GM21390 (cell line): ENCODE measurements around the gene FAM168A.
"Not testable (repeated sequence)": the region's sequence is repeated elsewhere in the genome, so short reads cannot be mapped to it uniquely, and the experiment has no call there.

Experiments
- ATAC-seq: cut with Tn5 transposase; IDR thresholded peaks from one replicate; pipeline ENCODE4 v1.9.1; 2021; ENCODE audit not compliant: unreplicated experiment

FAM168A gene

DNA sequence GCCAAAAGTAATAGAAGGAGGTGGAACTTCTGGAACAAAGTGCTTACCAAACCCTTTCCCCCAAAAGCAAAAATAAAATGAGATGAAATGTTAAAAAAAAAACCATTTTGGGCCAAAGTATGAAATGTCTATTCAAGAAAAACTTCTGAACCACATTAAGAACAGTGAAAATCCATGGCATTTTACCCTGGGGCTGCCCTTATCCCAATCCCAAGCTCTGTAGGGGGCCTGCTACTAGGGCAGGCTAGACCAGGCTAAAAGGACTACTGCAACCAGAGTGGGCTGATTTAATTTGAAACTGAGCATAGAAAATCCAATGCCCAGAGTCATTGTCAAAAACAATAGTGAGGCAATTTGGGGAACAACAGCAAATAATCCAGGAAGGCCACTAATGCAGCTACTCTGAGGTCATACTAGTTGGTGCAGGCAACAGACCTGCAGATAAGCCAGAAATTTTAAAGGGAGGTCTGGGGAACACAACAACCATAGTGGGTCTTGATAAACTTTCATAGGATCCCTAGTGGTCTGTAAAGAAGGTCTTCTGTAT is 122.3 kb downstream of the FAM168A start:
- ATAC-seq = no peak

GRCh38 chr11:73473252-73473651 is 124.7 kb downstream of the FAM168A start:
- ATAC-seq = no peak

DNA sequence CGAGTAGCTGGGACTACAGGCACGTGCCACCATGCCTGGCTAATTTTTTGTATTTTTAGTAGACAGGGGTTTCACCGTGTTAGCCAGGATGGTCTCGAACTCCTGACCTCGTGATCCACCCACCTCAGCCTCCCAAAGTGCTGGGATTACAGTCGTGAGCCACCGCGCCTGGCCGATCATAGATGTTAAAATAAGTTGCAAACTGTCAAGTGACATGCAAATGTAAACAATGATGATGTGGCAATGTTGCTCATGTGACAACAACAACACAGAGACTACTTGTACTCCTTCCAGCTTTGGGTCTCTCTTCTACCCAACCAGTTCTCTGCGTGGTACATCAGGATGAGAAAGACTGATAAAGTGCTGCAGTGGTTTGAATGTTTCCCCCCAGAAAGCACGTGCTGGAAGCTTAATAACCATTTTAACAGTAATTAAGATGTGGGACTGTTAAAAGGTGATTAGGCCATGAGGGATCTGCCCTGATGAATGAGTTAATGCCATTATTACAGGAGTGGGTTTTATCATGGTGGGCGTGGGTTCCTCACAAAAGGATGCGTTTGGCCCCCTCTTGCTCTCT is 127.8 kb downstream of the FAM168A start:
- ATAC-seq = not testable (repeated sequence)

DNA sequence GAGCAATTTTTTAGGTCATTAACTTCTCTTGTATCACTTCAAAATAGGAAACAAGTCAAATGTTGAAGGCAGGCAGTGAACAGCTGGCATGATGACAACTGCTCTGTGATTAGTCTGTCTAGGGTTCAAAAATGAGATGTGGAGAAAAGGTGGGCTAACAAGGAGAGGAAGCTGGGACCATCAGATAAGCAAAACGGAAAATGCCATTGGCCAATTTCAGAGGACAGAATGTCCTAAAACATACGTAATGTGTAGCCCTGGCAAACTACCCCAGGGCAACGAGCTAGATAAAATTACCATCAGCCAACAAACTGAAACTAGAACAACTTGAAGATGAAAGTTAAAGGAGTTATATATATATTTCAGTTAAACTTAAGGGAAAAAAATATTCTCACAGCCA is 128.5 kb downstream of the FAM168A start:
- ATAC-seq = no peak

DNA sequence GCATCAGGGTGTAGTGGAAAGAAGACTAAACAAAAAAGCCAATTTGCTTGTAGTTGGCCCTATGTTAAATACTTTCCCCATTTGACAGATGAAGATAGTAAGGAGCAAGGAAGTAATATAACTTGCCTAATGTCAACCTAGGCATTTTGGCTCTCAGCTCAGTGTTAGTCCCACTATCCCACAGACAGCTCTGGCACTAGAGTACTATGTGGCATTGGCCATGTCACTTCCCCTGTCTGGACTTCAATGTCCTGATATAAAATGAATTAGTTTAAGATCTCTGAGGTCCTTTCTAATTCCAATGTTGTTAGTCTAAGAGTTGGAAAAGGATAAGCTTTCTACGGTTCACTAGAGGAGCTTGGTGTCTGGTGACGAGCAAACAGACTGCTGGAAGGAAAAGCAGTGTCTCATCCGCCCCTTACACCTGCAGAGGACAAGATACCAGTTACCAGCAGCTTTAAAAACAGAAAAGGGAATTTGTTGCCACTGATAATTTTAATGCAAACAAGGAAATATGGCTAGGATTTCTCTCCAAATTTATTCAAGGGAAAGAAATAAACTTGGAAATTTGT is 129.2 kb downstream of the FAM168A start:
- ATAC-seq = no peak

DNA sequence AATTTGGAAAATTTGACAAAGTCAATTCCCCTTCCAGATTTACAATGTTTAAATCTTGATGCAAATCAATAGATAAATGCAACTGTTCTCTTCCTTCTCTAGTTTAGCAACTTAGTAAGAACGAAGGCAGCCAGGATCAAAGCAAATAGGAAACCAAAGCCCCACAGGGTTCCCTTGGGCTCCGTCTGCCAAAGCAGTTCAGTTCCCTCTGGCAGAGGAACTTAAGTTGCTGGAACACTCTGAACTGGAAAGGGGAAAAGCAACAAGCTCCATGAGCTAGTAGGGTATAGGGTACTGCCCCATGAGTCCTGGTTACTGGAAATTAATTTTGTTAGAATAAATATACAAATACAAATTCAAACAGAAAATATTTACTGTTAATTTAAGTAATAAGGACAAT is 130.4 kb downstream of the FAM168A start:
- ATAC-seq = no peak

DNA sequence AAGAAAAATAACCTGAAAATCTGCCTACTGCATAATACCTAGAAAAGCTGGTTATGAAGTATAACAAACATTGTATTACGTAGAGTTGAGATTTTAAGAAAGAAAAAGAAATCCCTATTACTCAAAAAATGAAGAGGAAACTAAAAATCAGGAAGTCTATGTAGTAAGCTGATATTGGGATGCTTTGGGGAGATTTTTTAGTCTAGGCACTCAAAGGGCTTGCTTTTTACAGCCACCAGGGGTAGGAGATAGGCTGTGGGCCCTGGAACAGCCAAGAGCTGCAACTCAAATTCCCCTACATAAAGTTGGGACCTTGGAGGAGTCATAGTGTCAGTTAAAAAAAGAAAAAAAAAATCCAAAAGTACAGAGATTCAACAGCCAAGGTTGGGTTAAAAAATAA is 131.3 kb downstream of the FAM168A start:
- ATAC-seq = no peak

DNA sequence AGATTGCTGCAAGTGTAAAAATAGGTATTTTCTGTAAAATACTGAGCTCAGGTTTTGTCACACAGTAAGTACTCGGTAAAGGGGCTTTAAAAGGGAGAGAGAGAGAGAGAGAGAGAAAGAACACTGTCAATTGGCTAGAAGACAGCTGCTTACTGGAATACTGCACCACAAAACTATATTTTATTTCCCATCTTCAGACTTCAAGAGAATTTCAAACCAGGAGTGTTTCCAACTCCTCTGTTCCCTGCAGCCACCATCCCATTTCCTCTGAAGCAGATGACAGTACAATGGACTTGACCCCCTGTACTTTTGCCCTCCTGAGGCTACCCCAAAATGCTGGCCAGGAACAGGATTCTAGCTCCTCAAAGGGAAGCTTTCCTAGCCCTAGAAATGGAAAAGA is 132.0 kb downstream of the FAM168A start:
- ATAC-seq = no peak

DNA sequence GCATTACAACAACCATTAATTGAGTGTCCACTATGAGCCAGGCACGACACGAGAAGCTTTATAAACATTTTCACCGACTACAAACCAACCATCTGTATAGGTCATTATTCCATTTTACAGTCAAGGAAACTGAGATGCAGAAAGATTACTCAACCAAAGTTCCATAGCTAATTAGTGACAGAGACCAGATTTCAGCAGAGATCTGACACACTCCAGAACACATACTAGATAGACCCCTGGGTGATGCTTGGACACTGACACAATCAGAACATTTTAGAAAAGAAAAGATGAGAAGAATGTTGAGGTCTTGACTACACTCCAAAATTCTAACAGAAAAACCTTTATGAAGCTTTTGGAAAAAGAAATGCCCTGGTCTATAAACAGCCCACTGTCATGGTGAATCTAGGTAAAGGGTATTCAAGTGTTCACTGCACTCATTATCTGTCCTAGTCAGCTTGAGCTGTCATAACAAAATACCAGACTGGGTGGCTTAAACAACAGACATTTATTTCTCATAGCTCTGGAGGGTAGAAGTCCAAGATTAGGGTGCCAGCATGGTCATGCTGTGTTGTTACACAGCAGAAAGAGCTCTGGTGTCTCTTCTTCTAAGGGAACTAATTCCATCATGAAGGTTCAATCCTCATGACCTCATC is 132.8 kb downstream of the FAM168A start:
- no peak for ATAC-seq

DNA sequence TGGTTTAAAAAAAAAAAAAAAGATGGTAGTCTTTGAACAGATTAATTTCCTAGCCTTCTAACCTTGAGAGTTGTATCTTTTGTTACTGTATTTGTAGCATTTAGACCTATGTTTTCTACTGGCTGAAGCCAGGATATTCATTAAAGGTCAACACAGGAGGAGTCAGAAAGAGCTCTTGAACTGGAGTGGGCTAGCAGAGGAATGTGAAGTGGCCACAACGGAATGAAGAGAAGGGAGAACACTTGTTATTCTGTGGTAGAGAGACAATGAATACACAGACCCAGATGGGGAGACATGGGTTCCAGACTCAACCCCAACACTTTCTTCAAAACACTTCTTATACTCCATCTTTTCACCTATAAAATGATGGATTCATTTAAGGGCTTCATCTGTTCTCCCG is 133.6 kb downstream of the FAM168A start:
- ATAC-seq = no peak

GRCh38 chr11:73463359-73463758 is 134.6 kb downstream of the FAM168A start:
- ATAC-seq = no peak

- ATAC-seq = no peak
These were observed 135.9 kb downstream of the FAM168A start for GRCh38 chr11:73461964-73462363.

DNA sequence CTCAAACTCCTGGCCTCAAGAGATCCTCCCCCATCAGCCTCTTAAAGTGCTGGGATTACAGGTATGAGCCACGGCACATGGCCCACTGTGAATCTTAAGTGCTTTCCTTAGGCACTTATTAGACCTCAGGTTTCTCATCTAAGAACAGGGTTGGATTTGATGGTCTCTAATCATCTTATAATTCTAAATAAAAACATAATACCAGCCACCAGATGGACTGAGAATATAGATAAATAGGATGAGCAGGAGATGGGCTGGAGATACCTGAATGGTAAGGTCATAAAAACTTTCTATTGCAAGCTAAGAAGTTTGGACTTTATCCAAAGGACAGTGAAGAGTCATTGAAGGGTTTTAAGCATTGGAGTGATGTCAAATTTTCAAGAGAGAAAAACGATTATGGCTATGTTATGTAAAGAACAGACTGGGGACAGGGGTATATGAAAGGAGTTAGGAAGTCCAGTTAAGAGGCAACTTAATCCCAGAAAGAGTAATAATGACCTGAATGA is 136.5 kb downstream of the FAM168A start:
- ATAC-seq = no peak

DNA sequence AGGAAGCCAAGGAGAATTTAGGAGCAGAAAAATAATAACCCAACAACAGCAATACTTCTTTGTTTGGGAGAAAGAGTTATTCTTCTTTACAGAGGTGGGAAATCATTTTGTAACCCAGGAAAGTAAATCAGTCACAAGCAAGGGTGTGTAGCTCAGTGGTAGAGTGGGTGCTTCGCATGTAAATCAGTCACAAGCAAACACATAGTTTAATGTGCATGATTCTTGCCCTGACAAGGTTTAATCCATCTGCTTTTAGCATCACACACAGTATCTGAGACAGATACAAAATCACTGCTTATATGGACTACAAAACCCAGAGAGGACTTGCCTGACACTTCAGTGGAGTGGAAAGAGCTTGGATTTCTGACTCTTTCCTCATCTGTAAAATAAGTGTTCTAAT is 139.7 kb downstream of the FAM168A start:
- ATAC-seq = no peak

GRCh38 chr11:73454987-73455386 is 142.9 kb downstream of the FAM168A start:
- ATAC-seq = no peak

- ATAC-seq = no peak
These were observed 144.3 kb downstream of the FAM168A start for GRCh38 chr11:73453562-73453961.

- no peak for ATAC-seq
These were observed 145.2 kb downstream of the FAM168A start for GRCh38 chr11:73452726-73453125.

GRCh38 chr11:73451896-73452295 is 146.0 kb downstream of the FAM168A start:
- ATAC-seq = no peak

GRCh38 chr11:73446766-73447165 is 151.1 kb downstream of the FAM168A start:
- no peak for ATAC-seq

DNA sequence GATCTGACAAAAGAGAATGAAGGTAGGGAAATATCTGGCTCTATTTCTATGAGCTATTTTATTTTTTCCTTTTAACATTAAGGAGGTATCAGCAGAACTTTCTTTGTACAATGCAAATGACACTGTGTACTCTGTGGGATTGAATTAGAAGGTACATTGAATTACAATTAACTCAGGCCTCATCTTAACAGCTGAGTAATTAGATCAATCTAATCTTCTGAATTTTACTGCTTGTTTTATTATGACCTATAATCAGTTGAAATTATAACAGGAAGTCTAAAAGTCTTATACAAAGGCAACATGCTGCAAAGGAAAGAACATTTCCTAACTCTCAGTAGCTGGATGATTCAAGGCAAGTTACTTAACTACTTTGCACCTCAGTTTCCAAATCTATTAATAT is 151.9 kb downstream of the FAM168A start:
- no peak for ATAC-seq

DNA sequence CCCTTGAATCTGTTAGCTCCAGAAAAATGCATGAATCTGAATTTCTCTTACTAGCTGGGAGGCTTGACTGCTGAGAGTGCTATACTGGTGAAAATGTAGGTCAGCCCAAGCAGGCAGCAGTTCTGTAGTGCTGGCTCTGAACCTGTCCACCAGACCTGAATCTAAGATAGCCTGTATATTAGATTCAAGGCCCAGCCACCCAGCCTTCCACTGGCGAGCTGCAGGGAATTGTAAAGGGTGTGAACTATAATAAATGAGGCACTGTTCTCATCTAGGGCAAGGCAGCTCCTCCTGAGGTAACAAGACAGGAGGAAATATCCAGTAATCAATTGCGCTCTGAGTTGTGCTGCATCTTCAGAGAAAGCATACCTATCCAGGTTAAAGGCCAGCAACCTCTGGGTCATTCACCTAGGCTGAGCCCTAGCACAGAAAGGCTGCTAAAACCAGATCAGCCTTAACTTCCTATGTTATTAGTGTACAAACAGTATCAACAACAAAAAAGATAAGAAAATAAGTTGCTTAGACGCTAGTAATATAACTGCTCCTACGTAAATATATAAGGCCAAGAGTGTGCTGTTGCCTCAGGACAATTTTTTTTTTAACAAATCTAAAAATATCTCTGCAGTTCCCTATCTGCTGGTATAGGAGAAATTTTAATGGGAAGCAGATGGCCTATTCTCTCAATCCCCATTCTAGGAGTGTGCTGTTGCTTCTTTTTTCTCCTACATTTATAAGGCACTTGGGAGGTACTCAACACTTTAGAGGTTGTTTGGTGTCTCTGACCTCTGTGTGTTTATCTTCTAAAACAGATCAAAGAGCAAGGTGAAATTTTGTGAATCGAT is 158.7 kb downstream of the FAM168A start:
- no peak for ATAC-seq
